GM18909 (cell line): ENCODE results near the gene LHX2.

Source experiments
- ATAC-seq: cut with Tn5 transposase; IDR thresholded peaks from one replicate; pipeline ENCODE4 v1.9.1; 2021; ENCODE audit warnings: mild to moderate bottlenecking; ENCODE audit not compliant: unreplicated experiment, poor library complexity

Gene LHX2

GRCh38 chr9:124012368-124013301 is 1.1 kb downstream of the LHX2 start:
- no peak for ATAC-seq

- ATAC-seq, result no peak
These were observed 2.0 kb downstream of the LHX2 start for GRCh38 chr9:124013309-124014210.

- ATAC-seq, result no peak
These were observed 2.8 kb downstream of the LHX2 start for GRCh38 chr9:124014211-124014955.

GRCh38 chr9:124014956-124015660 is 3.5 kb downstream of the LHX2 start:
- no peak for ATAC-seq

GRCh38 chr9:124015661-124016131 is 4.1 kb downstream of the LHX2 start:
- no peak for ATAC-seq

GRCh38 chr9:124016175-124017050 is 4.8 kb downstream of the LHX2 start:
- no peak for ATAC-seq

- no peak for ATAC-seq
These were observed 5.7 kb downstream of the LHX2 start for GRCh38 chr9:124017051-124017928.

GRCh38 chr9:124017929-124018729 is 6.6 kb downstream of the LHX2 start:
- ATAC-seq, result no peak

GRCh38 chr9:124018730-124019697 is 7.4 kb downstream of the LHX2 start:
- no peak for ATAC-seq

- ATAC-seq, result no peak
These were observed 8.4 kb downstream of the LHX2 start for GRCh38 chr9:124019771-124020519.

GRCh38 chr9:124020520-124021384 is 9.2 kb downstream of the LHX2 start:
- ATAC-seq, result no peak

- no peak for ATAC-seq
These were observed 9.8 kb downstream of the LHX2 start for GRCh38 chr9:124021385-124021769.

- no peak for ATAC-seq
These were observed 10.9 kb downstream of the LHX2 start for GRCh38 chr9:124022201-124023121.
